ENCODE measurements around the gene PSMD2.

Gene PSMD2

GRCh38 chr3:184315871-184316661 lies 17.0 kb downstream of the PSMD2 start:
- peak overlapping the region; percentile 85 for H3K4me3 ChIP-seq (replicated peaks in 1 of 2; ENCODE audit: low read depth in 2 of 2, low read length in 2 of 2)
- TF ChIP-seq CTCF (IDR thresholded peaks at IDR 0.05; ENCODE audit: low read depth, low read length), result no peak
- peak in 1 of 2 donors; percentile 29 for DNase-seq (ENCODE audit: low read depth in 2 of 2)

- DNase-seq (ENCODE audit: low read depth in 2 of 2), result peak in 1 of 2 donors; percentile 34
- TF ChIP-seq CTCF (IDR thresholded peaks at IDR 0.05; ENCODE audit: low read depth, low read length), result no peak
- H3K4me3 ChIP-seq (replicated peaks in 1 of 2; ENCODE audit: low read depth in 2 of 2, low read length in 2 of 2), result peak overlapping the region; percentile 85
Measured at GRCh38 chr3:184316792-184317191, 17.8 kb downstream of the PSMD2 start.

- H3K4me3 ChIP-seq (replicated peaks in 1 of 2; ENCODE audit: low read depth in 2 of 2, low read length in 2 of 2), result peak overlapping the region; percentile 85
- TF ChIP-seq CTCF (IDR thresholded peaks at IDR 0.05; ENCODE audit: low read depth, low read length), result no peak
- DNase-seq (ENCODE audit: low read depth in 2 of 2), result no peak
Measured at GRCh38 chr3:184317201-184317600, 18.2 kb downstream of the PSMD2 start.

- DNase-seq (ENCODE audit: low read depth in 2 of 2), result peak; percentile 97 to 98
- peak overlapping the region; percentile 30 to 38 for H3K4me3 ChIP-seq (replicated peaks in 1 of 2; ENCODE audit: low read depth in 2 of 2, low read length in 2 of 2)
- no peak for TF ChIP-seq CTCF (IDR thresholded peaks at IDR 0.05; ENCODE audit: low read depth, low read length)
Measured at GRCh38 chr3:184320104-184320445, 21.0 kb downstream of the PSMD2 start.

GRCh38 chr3:184321666-184322065 lies 22.6 kb downstream of the PSMD2 start:
- no peak overlapping the region for H3K4me3 ChIP-seq (replicated peaks in 1 of 2; ENCODE audit: low read depth in 2 of 2, low read length in 2 of 2)
- no peak for DNase-seq (ENCODE audit: low read depth in 2 of 2)
- TF ChIP-seq CTCF (IDR thresholded peaks at IDR 0.05; ENCODE audit: low read depth, low read length), result no peak

GRCh38 chr3:184322731-184323487 lies 23.9 kb downstream of the PSMD2 start:
- no peak for TF ChIP-seq CTCF (IDR thresholded peaks at IDR 0.05; ENCODE audit: low read depth, low read length)
- no peak overlapping the region for H3K4me3 ChIP-seq (replicated peaks in 1 of 2; ENCODE audit: low read depth in 2 of 2, low read length in 2 of 2)
- DNase-seq (ENCODE audit: low read depth in 2 of 2), result no peak

All from cardiac fibroblast (primary cell).